ENCODE measurements around the gene TNFRSF21.
A peak's percentile ranks its signal among the peaks of the same experiment; 100 is the strongest.
"Not testable (repeated sequence)": the region's sequence is repeated elsewhere in the genome, so short reads cannot be mapped to it uniquely, and the experiment has no call there.

The TNFRSF21 gene

GRCh38 chr6:47288267-47289090, 21.2 kb downstream of the TNFRSF21 start:
- DNase-seq (ENCODE audit: low spot score), result no peak

- DNase-seq (ENCODE audit: low spot score), result no peak
These were observed 23.4 kb downstream of the TNFRSF21 start for GRCh38 chr6:47286301-47286700.

GRCh38 chr6:47283993-47284392, 25.7 kb downstream of the TNFRSF21 start:
- no peak for DNase-seq (ENCODE audit: low spot score)

GRCh38 chr6:47278545-47278944, 31.2 kb downstream of the TNFRSF21 start:
- DNase-seq (ENCODE audit: low spot score), result peak; percentile 46

- no peak for DNase-seq (ENCODE audit: low spot score)
These were observed 32.0 kb downstream of the TNFRSF21 start for GRCh38 chr6:47277702-47278101.

- no peak for DNase-seq (ENCODE audit: low spot score)
These were observed 33.3 kb downstream of the TNFRSF21 start for GRCh38 chr6:47276377-47276776.

- no peak for DNase-seq (ENCODE audit: low spot score)
These were observed 34.1 kb downstream of the TNFRSF21 start for GRCh38 chr6:47275640-47276039.

GRCh38 chr6:47275132-47275531, 34.6 kb downstream of the TNFRSF21 start:
- not testable (repeated sequence) for DNase-seq (ENCODE audit: low spot score)

GRCh38 chr6:47268572-47269187, 41.0 kb downstream of the TNFRSF21 start:
- no peak for DNase-seq (ENCODE audit: low spot score)

GRCh38 chr6:47267301-47267700, 42.4 kb downstream of the TNFRSF21 start:
- DNase-seq (ENCODE audit: low spot score), result no peak

GRCh38 chr6:47265971-47266370, 43.7 kb downstream of the TNFRSF21 start:
- no peak for DNase-seq (ENCODE audit: low spot score)

GRCh38 chr6:47264775-47265184, 44.9 kb downstream of the TNFRSF21 start:
- no peak for DNase-seq (ENCODE audit: low spot score)

- no peak for DNase-seq (ENCODE audit: low spot score)
These were observed 46.4 kb downstream of the TNFRSF21 start for GRCh38 chr6:47263268-47263667.

- no peak for DNase-seq (ENCODE audit: low spot score)
These were observed 47.5 kb downstream of the TNFRSF21 start for GRCh38 chr6:47262231-47262630.

- no peak for DNase-seq (ENCODE audit: low spot score)
These were observed 48.5 kb downstream of the TNFRSF21 start for GRCh38 chr6:47261191-47261590.

GRCh38 chr6:47260021-47260420, 49.7 kb downstream of the TNFRSF21 start:
- no peak for DNase-seq (ENCODE audit: low spot score)

GRCh38 chr6:47258724-47259347, 50.9 kb downstream of the TNFRSF21 start:
- DNase-seq (ENCODE audit: low spot score), result no peak

GRCh38 chr6:47256981-47257730, 52.5 kb downstream of the TNFRSF21 start:
- no peak for DNase-seq (ENCODE audit: low spot score)

- no peak for DNase-seq (ENCODE audit: low spot score)
These were observed 53.3 kb downstream of the TNFRSF21 start for GRCh38 chr6:47256361-47256760.

- peak; percentile 61 for DNase-seq (ENCODE audit: low spot score)
These were observed 54.8 kb downstream of the TNFRSF21 start for GRCh38 chr6:47254906-47255305.

GRCh38 chr6:47254051-47254450, 55.7 kb downstream of the TNFRSF21 start:
- no peak for DNase-seq (ENCODE audit: low spot score)

- no peak for DNase-seq (ENCODE audit: low spot score)
These were observed 56.6 kb downstream of the TNFRSF21 start for GRCh38 chr6:47253136-47253535.
